T-helper 22 cell (primary cell): ENCODE results near the gene COX8A.

Experiments used
- DNase-seq: peaks from one replicate; pipeline ENCODE4 v3.0.0-alpha.2; 2020; ENCODE audit warnings: low read depth

COX8A gene

GRCh38 chr11:64003807-64004589 is 29.6 kb downstream of the COX8A start:
- DNase-seq, result no peak

GRCh38 chr11:64004590-64004984 is 30.2 kb downstream of the COX8A start:
- no peak for DNase-seq

- no peak for DNase-seq
Measured at GRCh38 chr11:64005691-64006090, 31.3 kb downstream of the COX8A start.

GRCh38 chr11:64006398-64006797 is 32.0 kb downstream of the COX8A start:
- DNase-seq, result no peak

GRCh38 chr11:64007160-64007628 is 32.8 kb downstream of the COX8A start:
- DNase-seq, result no peak

GRCh38 chr11:64007629-64008282 is 33.3 kb downstream of the COX8A start:
- DNase-seq, result no peak

GRCh38 chr11:64008283-64008913 is 34.0 kb downstream of the COX8A start:
- no peak for DNase-seq

GRCh38 chr11:64008914-64009633 is 34.7 kb downstream of the COX8A start:
- DNase-seq, result no peak

GRCh38 chr11:64009710-64010109 is 35.3 kb downstream of the COX8A start:
- DNase-seq, result no peak

- DNase-seq, result no peak
Measured at GRCh38 chr11:64010783-64011182, 36.4 kb downstream of the COX8A start.

GRCh38 chr11:64011371-64011770 is 37.0 kb downstream of the COX8A start:
- DNase-seq, result no peak

GRCh38 chr11:64013141-64013896 is 38.9 kb downstream of the COX8A start:
- DNase-seq, result no peak

GRCh38 chr11:64014356-64014755 is 39.9 kb downstream of the COX8A start:
- no peak for DNase-seq

GRCh38 chr11:64015510-64015909 is 41.1 kb downstream of the COX8A start:
- no peak for DNase-seq

GRCh38 chr11:64015935-64016845 is 41.8 kb downstream of the COX8A start:
- DNase-seq, result no peak

GRCh38 chr11:64017945-64018224 is 43.5 kb downstream of the COX8A start:
- DNase-seq, result no peak

GRCh38 chr11:64018310-64018709 is 43.9 kb downstream of the COX8A start:
- DNase-seq, result no peak

GRCh38 chr11:64019106-64020037 is 45.0 kb downstream of the COX8A start:
- no peak for DNase-seq

- no peak for DNase-seq
Measured at GRCh38 chr11:64020976-64021756, 46.7 kb downstream of the COX8A start.
